Natural killer cell (primary cell): ENCODE measurements around the gene GRAMD2B. TPM values are rescaled to one million over a fixed set of nuclear protein-coding genes. Genes with fewer than 3 reads are reported as not detected.
A peak's percentile ranks its signal among the peaks of the same experiment; 100 is the strongest.

Experiments used
- ATAC-seq, 3 donors: fragments of 150-1000 bp in 2 of 3; fragments of 200-7000 bp in 1 of 3; cut with Tn5 transposase; 1 replicate in 1 of 3; 2 replicates in 2 of 3; pipeline ENCODE4 v1.10.0; 2021; ENCODE audit warnings: mild to moderate bottlenecking in 2 of 3, moderate library complexity in 2 of 3
- DNase-seq, 2 donors: peaks; one replicate each; pipeline versions ENCODE4 v3.0.0 to v3.0.0-alpha.2; 2013 to 2021; ENCODE audit warnings: mixed read lengths in 1 of 2
- H3K27ac ChIP-seq: one replicate; pipeline ENCODE4 v1.5.1; 2013; ENCODE audit warnings: mild to moderate bottlenecking, low read length
- H3K27me3 ChIP-seq: one replicate; pipeline ENCODE4 v1.6.1; 2013; ENCODE audit warnings: low read length; ENCODE audit not compliant: control insufficient read depth, insufficient read depth
- H3K36me3 ChIP-seq: one replicate; pipeline ENCODE4 v1.6.1; 2013; ENCODE audit warnings: low read length; ENCODE audit not compliant: control insufficient read depth, insufficient read depth
- H3K4me1 ChIP-seq: one replicate; pipeline ENCODE4 v1.6.1; 2013; ENCODE audit warnings: low read length; ENCODE audit not compliant: control insufficient read depth, insufficient read depth
- H3K4me3 ChIP-seq: one replicate; pipeline ENCODE4 v1.5.1; 2013; ENCODE audit warnings: low read length
- H3K9me3 ChIP-seq: one replicate; pipeline ENCODE4 v1.6.1; 2013; ENCODE audit warnings: low read length; ENCODE audit not compliant: control insufficient read depth, insufficient read depth
- H3K27ac Mint-ChIP-seq, 2 donors: one replicate each; pipeline ENCODE4 v1.8.0; 2022; ENCODE audit warnings: mild to moderate bottlenecking in 2 of 2, mixed read lengths in 2 of 2, moderate library complexity in 1 of 2
- H3K27me3 Mint-ChIP-seq, 2 donors: one replicate each; pipeline ENCODE4 v1.8.0; 2022; ENCODE audit warnings: low read depth in 2 of 2, mixed read lengths in 2 of 2
- H3K36me3 Mint-ChIP-seq: one replicate; pipeline ENCODE4 v1.8.0; 2022; ENCODE audit warnings: mixed read lengths
- H3K4me1 Mint-ChIP-seq, 2 donors: one replicate each; pipeline ENCODE4 v1.8.0; 2022; ENCODE audit warnings: mixed read lengths in 2 of 2
- H3K4me3 Mint-ChIP-seq: one replicate; pipeline ENCODE4 v1.8.0; 2022; ENCODE audit warnings: mild to moderate bottlenecking, moderate library complexity, mixed read lengths
- H3K9me3 Mint-ChIP-seq, 2 donors: one replicate each; pipeline ENCODE4 v1.8.0; 2022; ENCODE audit warnings: mixed read lengths in 2 of 2
- WGBS: methylation state at CpG from one replicate; pipeline ENCODE4 v1.1.7; 2013; ENCODE audit warnings: missing lambda C conversion rate; ENCODE audit not compliant: insufficient coverage; 5-methylcytosine and 5-hydroxymethylcytosine counted together
- intact Hi-C: fragments of 100-400 bp; cut with micrococcal nuclease; formaldehyde crosslinking; loops from one replicate; pipeline ENCODE4 v1.14.2; 2022
- total RNA-seq, 4 donors: library from RNA; stranded (reverse); fragments of 120-200 nt in 1 of 4; gene quantifications; one replicate each; pipeline versions ENCODE4 v1.2.3 to v1.2.4, GENCODE V29; 2013 to 2022
- TF ChIP-seq, protein P1 (sequence below): fragments of 200-600 bp; IDR thresholded peaks from one replicate; pipeline ENCODE4 v1.8.0; 2022; ENCODE audit warnings: antibody characterized with exemption

The GRAMD2B gene
- total RNA-seq, 3 donors from 2014 or later (not counting 1 experiment from before 2014, with no cell fraction given) = 9.2 to 15.4 (median 10.0) TPM

DNA sequence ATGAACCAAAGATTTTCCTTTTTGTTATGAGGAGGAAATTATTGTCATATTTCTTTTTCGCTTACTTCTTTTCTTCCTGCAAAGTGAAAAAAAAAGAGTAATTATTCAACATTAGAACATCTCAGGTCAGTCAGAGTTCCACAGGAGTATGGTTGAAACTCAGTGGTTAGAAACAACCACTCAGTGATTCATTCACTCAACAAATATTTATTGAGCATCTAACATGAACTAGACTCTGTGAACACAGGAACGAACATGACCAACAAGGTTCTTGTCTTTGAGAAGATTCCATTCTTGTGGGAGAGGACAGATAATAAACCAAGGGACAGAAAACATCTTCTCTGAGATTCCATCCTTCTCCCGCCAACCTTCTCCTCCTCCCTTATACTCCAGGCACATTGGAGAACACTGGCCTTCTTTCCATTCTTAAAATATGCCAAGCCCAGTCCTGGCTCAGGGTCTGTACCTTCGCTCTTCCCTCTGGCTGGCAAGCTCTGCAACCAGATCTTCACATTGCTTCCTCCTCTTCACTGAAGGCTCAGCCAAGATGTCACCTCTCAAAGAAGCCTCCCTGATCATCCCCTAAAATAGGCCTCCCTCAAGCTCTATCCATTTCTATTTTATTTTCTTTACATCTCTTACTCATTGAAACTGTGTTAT lies 6.8 kb upstream of the GRAMD2B start:
- Histone ChIP-seq H3K4me1 (no peaks in the 10 kb centered on the region), H3K9me3 (no peaks in the 10 kb centered on the region), H3K36me3 (no peaks in the 10 kb centered on the region), H3K27ac (no peak overlapping the region), H3K4me3 (no peak overlapping the region), H3K27me3 (no peaks in the 10 kb centered on the region)
- H3K4me3 Mint-ChIP-seq = no peak overlapping the region
- H3K27ac Mint-ChIP-seq = no peak overlapping the region
- H3K4me1 Mint-ChIP-seq = no peaks in the 10 kb centered on the region
- ATAC-seq (no peak), DNase-seq (no peak)
- 100% methylated on average over 2 of the region's 4 CpGs for whole genome bisulfite sequencing
- peaks cover 3 to 25% of the 10 kb centered on the region in 2 donors for H3K27me3 Mint-ChIP-seq
- no peaks in the 10 kb centered on the region for H3K9me3 Mint-ChIP-seq
- TF ChIP-seq, protein P1, sequence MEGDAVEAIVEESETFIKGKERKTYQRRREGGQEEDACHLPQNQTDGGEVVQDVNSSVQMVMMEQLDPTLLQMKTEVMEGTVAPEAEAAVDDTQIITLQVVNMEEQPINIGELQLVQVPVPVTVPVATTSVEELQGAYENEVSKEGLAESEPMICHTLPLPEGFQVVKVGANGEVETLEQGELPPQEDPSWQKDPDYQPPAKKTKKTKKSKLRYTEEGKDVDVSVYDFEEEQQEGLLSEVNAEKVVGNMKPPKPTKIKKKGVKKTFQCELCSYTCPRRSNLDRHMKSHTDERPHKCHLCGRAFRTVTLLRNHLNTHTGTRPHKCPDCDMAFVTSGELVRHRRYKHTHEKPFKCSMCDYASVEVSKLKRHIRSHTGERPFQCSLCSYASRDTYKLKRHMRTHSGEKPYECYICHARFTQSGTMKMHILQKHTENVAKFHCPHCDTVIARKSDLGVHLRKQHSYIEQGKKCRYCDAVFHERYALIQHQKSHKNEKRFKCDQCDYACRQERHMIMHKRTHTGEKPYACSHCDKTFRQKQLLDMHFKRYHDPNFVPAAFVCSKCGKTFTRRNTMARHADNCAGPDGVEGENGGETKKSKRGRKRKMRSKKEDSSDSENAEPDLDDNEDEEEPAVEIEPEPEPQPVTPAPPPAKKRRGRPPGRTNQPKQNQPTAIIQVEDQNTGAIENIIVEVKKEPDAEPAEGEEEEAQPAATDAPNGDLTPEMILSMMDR = no peak
- intact Hi-C loops = no loop called here
- H3K36me3 Mint-ChIP-seq = no peaks in the 10 kb centered on the region

DNA sequence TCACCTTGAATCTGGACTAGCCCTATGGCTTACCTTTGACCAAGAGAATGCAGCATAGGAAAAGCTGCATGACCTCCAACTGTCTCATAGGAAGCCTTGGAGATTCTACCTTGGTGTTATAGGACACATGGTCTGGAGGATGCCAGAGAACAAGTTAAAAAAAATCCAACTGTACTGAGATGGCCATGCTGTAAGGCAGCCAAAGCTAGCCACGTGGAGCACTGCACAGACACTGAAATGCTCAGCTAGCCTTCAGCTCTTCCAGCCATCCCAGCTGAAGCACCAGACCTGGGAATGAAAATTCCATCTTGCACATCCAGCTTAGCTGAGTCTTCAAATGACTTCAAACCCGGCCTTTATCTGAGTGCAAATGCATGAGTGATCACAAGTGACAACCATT lies 6.0 kb upstream of the GRAMD2B start:
- Histone ChIP-seq H3K27ac (no peak overlapping the region), H3K4me3 (no peak overlapping the region), H3K27me3 (no peaks in the 10 kb centered on the region), H3K4me1 (no peaks in the 10 kb centered on the region), H3K36me3 (no peaks in the 10 kb centered on the region), H3K9me3 (no peaks in the 10 kb centered on the region)
- no peak overlapping the region for H3K4me3 Mint-ChIP-seq
- H3K27ac Mint-ChIP-seq = no peak overlapping the region
- ATAC-seq (no peak), DNase-seq (no peak)
- intact Hi-C loops = no loop called here
- H3K36me3 Mint-ChIP-seq = no peaks in the 10 kb centered on the region
- peaks cover 0 to 18% of the 10 kb centered on the region in 2 donors for H3K27me3 Mint-ChIP-seq
- 91% methylated on average over 2 of the region's 2 CpGs for whole genome bisulfite sequencing
- no peaks in the 10 kb centered on the region for H3K9me3 Mint-ChIP-seq
- no peaks in the 10 kb centered on the region for H3K4me1 Mint-ChIP-seq
- TF ChIP-seq, protein P1 = no peak

DNA sequence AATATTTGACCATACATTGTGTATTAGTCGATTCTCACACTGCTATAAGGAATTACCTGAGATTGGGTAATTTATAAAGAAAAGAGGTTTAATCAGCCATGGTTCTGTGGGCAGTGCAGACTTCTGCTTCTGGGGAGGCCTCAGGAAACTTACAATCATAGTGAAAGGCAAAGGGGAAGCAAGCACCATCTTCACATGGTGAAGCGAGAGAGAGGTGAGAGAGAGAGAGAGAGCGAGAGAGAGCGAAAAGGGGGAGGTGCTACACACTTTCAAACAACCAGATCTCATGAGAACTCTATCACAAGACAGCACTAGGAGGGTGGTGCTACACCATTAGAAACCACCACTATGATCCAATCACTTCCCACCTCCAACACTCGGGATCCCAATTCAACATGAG lies 4.1 kb upstream of the GRAMD2B start:
- Mint-ChIP-seq H3K4me3 (no peak overlapping the region), H3K36me3 (no peaks in the 10 kb centered on the region), H3K9me3 (no peaks in the 10 kb centered on the region), H3K27ac (peak overlapping the region in 1 of 2 donors; percentile 25), H3K27me3 (no peaks in the 10 kb centered on the region), H3K4me1 (peaks cover 7 to 9% of the 10 kb centered on the region in 2 donors)
- no peaks in the 10 kb centered on the region for H3K9me3 ChIP-seq
- H3K4me3 ChIP-seq = no peak overlapping the region
- no peak overlapping the region for H3K27ac ChIP-seq
- WGBS = 77% methylated on average over 5 of the region's 5 CpGs
- DNase-seq (no peak), ATAC-seq (no peak)
- no peaks in the 10 kb centered on the region for H3K27me3 ChIP-seq
- no peaks in the 10 kb centered on the region for H3K36me3 ChIP-seq
- peaks cover 7% of the 10 kb centered on the region for H3K4me1 ChIP-seq
- intact Hi-C loops = no loop called here
- TF ChIP-seq, protein P1 = no peak

DNA sequence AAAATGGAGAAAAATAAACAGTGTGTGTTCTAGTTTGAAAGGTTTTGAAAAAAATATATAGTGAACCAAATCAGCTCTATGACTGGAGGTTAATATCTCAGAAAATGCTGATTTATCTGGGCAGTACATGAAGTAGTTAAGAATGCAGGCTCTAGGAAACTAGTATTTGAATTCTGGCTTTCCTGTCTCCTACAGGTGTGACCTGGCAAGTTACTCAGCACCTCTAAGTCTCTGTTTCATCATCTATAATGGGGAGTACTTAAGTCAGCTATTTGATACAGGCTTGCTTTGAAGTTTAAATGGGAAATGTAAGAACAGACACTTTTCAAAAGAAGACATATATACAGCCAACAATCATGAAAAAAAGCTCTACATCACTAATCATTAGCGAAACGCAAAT lies 5.2 kb downstream of the GRAMD2B start:
- TF ChIP-seq, protein P1 = no peak
- Mint-ChIP-seq H3K4me1 (peaks cover 23 to 26% of the 10 kb centered on the region in 2 donors), H3K27ac (no peak overlapping the region), H3K36me3 (no peaks in the 10 kb centered on the region), H3K4me3 (no peak overlapping the region), H3K9me3 (no peaks in the 10 kb centered on the region), H3K27me3 (no peaks in the 10 kb centered on the region)
- no peaks in the 10 kb centered on the region for H3K36me3 ChIP-seq
- no peaks in the 10 kb centered on the region for H3K9me3 ChIP-seq
- ATAC-seq = no peak
- intact Hi-C loops = no loop called here
- no peak for DNase-seq
- no peak overlapping the region for H3K27ac ChIP-seq
- WGBS = no CpG with 5 or more reads among the region's 2 CpGs
- H3K27me3 ChIP-seq = no peaks in the 10 kb centered on the region
- H3K4me3 ChIP-seq = no peak overlapping the region
- peaks cover 6% of the 10 kb centered on the region for H3K4me1 ChIP-seq
